Measurements from ENCODE around the gene MIPEP. TPM values are rescaled to one million over a fixed set of nuclear protein-coding genes. Genes with fewer than 3 reads are reported as not detected.

MIPEP gene
- total RNA-seq, 1 experiment from 2014 or later = 25.4 TPM

DNA sequence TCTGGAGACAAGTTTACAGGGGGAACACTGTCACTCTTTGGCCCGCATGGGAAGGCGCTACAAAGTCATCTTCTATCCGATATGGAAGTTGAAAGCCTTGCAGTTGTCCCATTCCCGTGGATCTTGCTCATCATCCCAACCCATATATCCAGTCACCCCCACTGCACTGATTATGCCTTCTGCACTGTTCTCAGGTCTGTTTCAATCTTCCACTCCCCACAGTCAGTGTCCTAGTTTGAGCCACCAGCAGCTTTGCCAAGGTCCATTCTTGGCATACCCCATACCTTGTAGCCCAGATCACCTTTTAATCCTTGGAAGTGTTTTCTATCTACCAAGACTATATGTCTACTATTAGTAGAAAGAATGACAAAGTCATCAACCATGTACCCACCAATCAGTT is 88.1 kb downstream of the MIPEP start:
- BruUV-seq (replicated peaks) = no TSS peak
- Histone ChIP-seq H3K27me3 (replicated peaks; ENCODE audit: insufficient read depth, low read depth, low read length, poor library complexity) (no peaks in the 10 kb centered on the region), H3K4me1 (ENCODE audit: insufficient read depth, low read length, poor library complexity, severe bottlenecking) (no peaks in the 10 kb centered on the region), H3K27ac (ENCODE audit: low read depth, low read length, poor library complexity, severe bottlenecking) (no peak overlapping the region), H3K9me3 (ENCODE audit: low read depth, low read length, poor library complexity, severe bottlenecking) (no peaks in the 10 kb centered on the region), H3K4me3 (ENCODE audit: low read depth, low read length, poor library complexity, severe bottlenecking) (no peak overlapping the region), H3K36me3 (ENCODE audit: insufficient read depth, low read length, poor library complexity, severe bottlenecking) (no peaks in the 10 kb centered on the region)
- CTCF ChIA-PET = no interaction called here
- no peak for TF ChIP-seq EZH2 (IDR thresholded peaks at IDR 0.05; ENCODE audit: borderline replicate concordance, low read depth, low read length, poor library complexity, severe bottlenecking)
- TF ChIP-seq, protein P1, sequence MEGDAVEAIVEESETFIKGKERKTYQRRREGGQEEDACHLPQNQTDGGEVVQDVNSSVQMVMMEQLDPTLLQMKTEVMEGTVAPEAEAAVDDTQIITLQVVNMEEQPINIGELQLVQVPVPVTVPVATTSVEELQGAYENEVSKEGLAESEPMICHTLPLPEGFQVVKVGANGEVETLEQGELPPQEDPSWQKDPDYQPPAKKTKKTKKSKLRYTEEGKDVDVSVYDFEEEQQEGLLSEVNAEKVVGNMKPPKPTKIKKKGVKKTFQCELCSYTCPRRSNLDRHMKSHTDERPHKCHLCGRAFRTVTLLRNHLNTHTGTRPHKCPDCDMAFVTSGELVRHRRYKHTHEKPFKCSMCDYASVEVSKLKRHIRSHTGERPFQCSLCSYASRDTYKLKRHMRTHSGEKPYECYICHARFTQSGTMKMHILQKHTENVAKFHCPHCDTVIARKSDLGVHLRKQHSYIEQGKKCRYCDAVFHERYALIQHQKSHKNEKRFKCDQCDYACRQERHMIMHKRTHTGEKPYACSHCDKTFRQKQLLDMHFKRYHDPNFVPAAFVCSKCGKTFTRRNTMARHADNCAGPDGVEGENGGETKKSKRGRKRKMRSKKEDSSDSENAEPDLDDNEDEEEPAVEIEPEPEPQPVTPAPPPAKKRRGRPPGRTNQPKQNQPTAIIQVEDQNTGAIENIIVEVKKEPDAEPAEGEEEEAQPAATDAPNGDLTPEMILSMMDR (conservative IDR thresholded peaks at IDR 0.05; ENCODE audit: low read depth, low read length) = no peak
- intact Hi-C loops (cut with micrococcal nuclease; ENCODE audit: unreplicated experiment) = no loop called here
- DNase-seq (ENCODE audit: low spot score) = no peak
- POLR2A ChIA-PET (ENCODE audit: low non-redundant PET) = no interaction called here

DNA sequence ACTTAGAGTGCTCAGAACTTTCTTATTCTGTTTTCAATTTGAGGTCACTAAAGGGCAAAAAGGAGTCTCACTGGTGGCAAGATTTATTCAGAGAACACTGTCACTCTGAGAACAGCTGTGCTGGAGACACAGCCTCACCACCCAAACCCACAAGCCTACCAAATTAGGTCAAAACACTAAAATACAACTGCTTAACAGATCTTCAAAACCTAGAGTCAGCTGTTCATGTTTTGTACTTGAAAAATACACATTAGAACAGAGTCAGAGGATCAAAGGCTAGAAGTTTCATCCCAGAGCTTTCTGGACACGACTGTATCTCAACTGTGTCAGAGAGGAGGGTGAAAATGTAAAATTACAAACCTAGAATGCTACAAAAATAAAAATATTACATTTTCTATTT is 89.3 kb downstream of the MIPEP start:
- H3K27me3 ChIP-seq (replicated peaks; ENCODE audit: insufficient read depth, low read depth, low read length, poor library complexity) = no peaks in the 10 kb centered on the region
- DNase-seq (ENCODE audit: low spot score) = no peak
- intact Hi-C loops (cut with micrococcal nuclease; ENCODE audit: unreplicated experiment) = no loop called here
- H3K4me3 ChIP-seq (ENCODE audit: low read depth, low read length, poor library complexity, severe bottlenecking) = no peak overlapping the region
- H3K9me3 ChIP-seq (ENCODE audit: low read depth, low read length, poor library complexity, severe bottlenecking) = no peaks in the 10 kb centered on the region
- CTCF ChIA-PET = no interaction called here
- TF ChIP-seq EZH2 (IDR thresholded peaks at IDR 0.05; ENCODE audit: borderline replicate concordance, low read depth, low read length, poor library complexity, severe bottlenecking) = no peak
- TF ChIP-seq, protein P1 (conservative IDR thresholded peaks at IDR 0.05; ENCODE audit: low read depth, low read length) = no peak
- no peaks in the 10 kb centered on the region for H3K4me1 ChIP-seq (ENCODE audit: insufficient read depth, low read length, poor library complexity, severe bottlenecking)
- no TSS peak for BruUV-seq (replicated peaks)
- no peak overlapping the region for H3K27ac ChIP-seq (ENCODE audit: low read depth, low read length, poor library complexity, severe bottlenecking)
- POLR2A ChIA-PET (ENCODE audit: low non-redundant PET) = no interaction called here
- H3K36me3 ChIP-seq (ENCODE audit: insufficient read depth, low read length, poor library complexity, severe bottlenecking) = no peaks in the 10 kb centered on the region

DNA sequence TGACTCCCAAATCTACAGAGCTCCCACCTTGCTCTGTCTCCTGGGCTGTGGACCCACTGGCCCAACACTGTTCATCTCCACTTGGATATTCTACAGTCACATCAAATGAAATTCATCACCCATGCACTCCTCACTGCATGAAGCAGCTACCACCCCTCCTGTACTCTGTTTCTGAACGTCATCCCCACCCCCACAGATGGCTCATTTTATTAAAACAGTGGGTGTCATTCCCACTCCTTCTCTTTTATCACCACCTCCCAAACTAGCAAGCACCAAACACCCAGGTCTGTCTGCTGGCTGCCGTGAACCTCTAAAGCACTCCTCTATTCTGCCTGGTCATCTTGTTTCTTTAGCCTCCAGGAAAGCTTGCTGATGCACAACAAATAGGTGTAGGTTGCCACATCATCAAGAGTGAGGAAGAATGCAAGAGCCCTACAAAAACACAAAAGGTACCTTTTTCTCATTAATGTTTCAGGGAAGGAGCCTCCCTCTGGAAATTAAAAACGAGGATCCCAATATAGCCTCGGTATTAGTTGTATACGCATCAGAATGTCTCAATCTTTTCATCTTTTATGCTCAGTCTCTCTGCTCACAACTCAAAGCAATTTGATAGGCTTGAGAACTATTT is 91.8 kb downstream of the MIPEP start:
- no peaks in the 10 kb centered on the region for H3K36me3 ChIP-seq (ENCODE audit: insufficient read depth, low read length, poor library complexity, severe bottlenecking)
- H3K4me1 ChIP-seq (ENCODE audit: insufficient read depth, low read length, poor library complexity, severe bottlenecking) = no peaks in the 10 kb centered on the region
- no peaks in the 10 kb centered on the region for H3K27me3 ChIP-seq (replicated peaks; ENCODE audit: insufficient read depth, low read depth, low read length, poor library complexity)
- H3K9me3 ChIP-seq (ENCODE audit: low read depth, low read length, poor library complexity, severe bottlenecking) = no peaks in the 10 kb centered on the region
- DNase-seq (ENCODE audit: low spot score) = no peak
- H3K4me3 ChIP-seq (ENCODE audit: low read depth, low read length, poor library complexity, severe bottlenecking) = no peak overlapping the region
- BruUV-seq (replicated peaks) = no TSS peak
- CTCF ChIA-PET = no interaction called here
- no peak overlapping the region for H3K27ac ChIP-seq (ENCODE audit: low read depth, low read length, poor library complexity, severe bottlenecking)
- intact Hi-C loops (cut with micrococcal nuclease; ENCODE audit: unreplicated experiment) = no loop called here
- no peak for TF ChIP-seq EZH2 (IDR thresholded peaks at IDR 0.05; ENCODE audit: borderline replicate concordance, low read depth, low read length, poor library complexity, severe bottlenecking)
- TF ChIP-seq, protein P1 (conservative IDR thresholded peaks at IDR 0.05; ENCODE audit: low read depth, low read length) = no peak
- POLR2A ChIA-PET (ENCODE audit: low non-redundant PET) = no interaction called here
